Measurements from ENCODE around the gene GULP1. TPM values are rescaled to one million over a fixed set of nuclear protein-coding genes. Genes with fewer than 3 reads are reported as not detected.

GULP1 gene
- total RNA-seq, 4 donors from 2014 or later = 13.4 to 20.0 (median 17.3) TPM

- H3K4me3 ChIP-seq (ENCODE audit: low read depth, poor library complexity, severe bottlenecking) = no peak overlapping the region
- intact Hi-C loops (cut with DNase I; ENCODE audit: low total_unique reads) = no loop called here
- WGBS, 2 donors = 91 to 92% methylated on average over 9 of the region's 9 CpGs
- no peak for DNase-seq (ENCODE audit: low spot score in 2 of 2)
- TF ChIP-seq POLR2A (IDR thresholded peaks at IDR 0.05) = no peak
- TF ChIP-seq, protein P1, sequence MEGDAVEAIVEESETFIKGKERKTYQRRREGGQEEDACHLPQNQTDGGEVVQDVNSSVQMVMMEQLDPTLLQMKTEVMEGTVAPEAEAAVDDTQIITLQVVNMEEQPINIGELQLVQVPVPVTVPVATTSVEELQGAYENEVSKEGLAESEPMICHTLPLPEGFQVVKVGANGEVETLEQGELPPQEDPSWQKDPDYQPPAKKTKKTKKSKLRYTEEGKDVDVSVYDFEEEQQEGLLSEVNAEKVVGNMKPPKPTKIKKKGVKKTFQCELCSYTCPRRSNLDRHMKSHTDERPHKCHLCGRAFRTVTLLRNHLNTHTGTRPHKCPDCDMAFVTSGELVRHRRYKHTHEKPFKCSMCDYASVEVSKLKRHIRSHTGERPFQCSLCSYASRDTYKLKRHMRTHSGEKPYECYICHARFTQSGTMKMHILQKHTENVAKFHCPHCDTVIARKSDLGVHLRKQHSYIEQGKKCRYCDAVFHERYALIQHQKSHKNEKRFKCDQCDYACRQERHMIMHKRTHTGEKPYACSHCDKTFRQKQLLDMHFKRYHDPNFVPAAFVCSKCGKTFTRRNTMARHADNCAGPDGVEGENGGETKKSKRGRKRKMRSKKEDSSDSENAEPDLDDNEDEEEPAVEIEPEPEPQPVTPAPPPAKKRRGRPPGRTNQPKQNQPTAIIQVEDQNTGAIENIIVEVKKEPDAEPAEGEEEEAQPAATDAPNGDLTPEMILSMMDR (IDR thresholded peaks at IDR 0.05) = no peak
Measured at GRCh38 chr2:188360485-188361263, 69.0 kb downstream of the GULP1 start.

GRCh38 chr2:188364033-188364630 lies 72.5 kb downstream of the GULP1 start:
- DNase-seq (ENCODE audit: low spot score in 2 of 2) = no peak
- H3K4me3 ChIP-seq (ENCODE audit: low read depth, poor library complexity, severe bottlenecking) = no peak overlapping the region
- intact Hi-C loops (cut with DNase I; ENCODE audit: low total_unique reads) = no loop called here
- TF ChIP-seq POLR2A (IDR thresholded peaks at IDR 0.05) = no peak
- TF ChIP-seq, protein P1 (IDR thresholded peaks at IDR 0.05) = no peak
- WGBS, 2 donors = 76 to 83% methylated on average over 4 of the region's 4 CpGs

DNA sequence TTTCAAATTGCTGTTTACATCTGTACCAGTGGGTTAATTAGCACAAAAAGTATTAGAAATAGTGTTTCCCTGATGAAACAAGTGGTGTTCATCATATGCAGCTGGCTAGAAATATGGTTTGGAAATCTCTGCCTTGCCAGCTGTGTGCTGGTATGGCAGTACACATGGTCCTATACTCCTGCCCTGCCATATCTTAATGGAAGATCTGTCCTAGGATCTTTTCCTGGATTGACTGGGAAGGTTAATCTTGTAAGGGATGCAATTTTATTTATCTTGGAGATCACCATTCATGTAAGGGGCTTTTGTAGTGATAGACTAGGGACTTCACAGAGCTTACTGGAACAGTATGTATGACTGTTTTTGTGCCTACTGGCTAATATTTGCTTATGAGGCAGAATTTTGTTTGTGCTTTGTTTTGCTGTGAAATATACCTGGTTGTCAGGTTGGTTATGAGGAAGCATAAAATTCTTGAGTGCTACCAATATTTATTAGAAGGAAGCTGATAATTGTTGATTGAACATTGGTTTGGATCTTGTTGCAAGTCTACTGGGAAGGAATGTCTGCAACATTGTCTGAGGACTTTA lies 73.5 kb downstream of the GULP1 start:
- no peak for DNase-seq (ENCODE audit: low spot score in 2 of 2)
- no peak for TF ChIP-seq POLR2A (IDR thresholded peaks at IDR 0.05)
- TF ChIP-seq, protein P1 (IDR thresholded peaks at IDR 0.05) = no peak
- intact Hi-C loops (cut with DNase I; ENCODE audit: low total_unique reads) = no loop called here
- no peak overlapping the region for H3K4me3 ChIP-seq (ENCODE audit: low read depth, poor library complexity, severe bottlenecking)

- H3K4me3 ChIP-seq (ENCODE audit: low read depth, poor library complexity, severe bottlenecking) = no peak overlapping the region
- DNase-seq (ENCODE audit: low spot score in 2 of 2) = no peak
- 72 to 73% methylated on average over 3 of the region's 3 CpGs for WGBS, 2 donors
- no peak for TF ChIP-seq POLR2A (IDR thresholded peaks at IDR 0.05)
- TF ChIP-seq, protein P1 (IDR thresholded peaks at IDR 0.05) = no peak
- intact Hi-C loops (cut with DNase I; ENCODE audit: low total_unique reads) = no loop called here
Measured at GRCh38 chr2:188367164-188367563, 75.5 kb downstream of the GULP1 start.

DNA sequence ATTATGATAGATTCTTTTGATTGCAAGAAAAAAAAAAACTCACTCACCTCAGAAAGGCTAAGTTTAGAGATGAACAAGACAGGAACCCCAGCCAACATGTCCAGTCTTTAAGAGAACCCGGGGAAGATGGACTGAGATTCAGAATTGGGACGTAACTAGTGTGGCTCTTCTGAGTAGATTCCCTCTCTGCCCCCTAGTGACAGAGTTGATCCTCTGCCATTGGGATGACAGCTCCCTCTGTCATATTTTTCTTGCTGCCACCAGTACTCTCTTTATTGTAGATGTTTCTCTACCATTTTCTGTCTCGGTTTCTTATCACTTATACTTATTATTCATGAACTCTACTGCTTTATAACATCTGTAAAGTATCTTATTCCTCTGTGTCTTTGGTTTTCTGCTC lies 77.7 kb downstream of the GULP1 start:
- no peak for DNase-seq (ENCODE audit: low spot score in 2 of 2)
- no peak overlapping the region for H3K4me3 ChIP-seq (ENCODE audit: low read depth, poor library complexity, severe bottlenecking)
- intact Hi-C loops (cut with DNase I; ENCODE audit: low total_unique reads) = no loop called here
- WGBS, 2 donors = 27 to 38% methylated on average over 3 of the region's 3 CpGs
- TF ChIP-seq, protein P1 (IDR thresholded peaks at IDR 0.05) = no peak
- TF ChIP-seq POLR2A (IDR thresholded peaks at IDR 0.05) = no peak
